ENCODE data around the gene CEP19. TPM values are rescaled to one million over a fixed set of nuclear protein-coding genes. Genes with fewer than 3 reads are reported as not detected.
"Not testable (repeated sequence)": the region's sequence is repeated elsewhere in the genome, so short reads cannot be mapped to it uniquely, and the experiment has no call there.

Gene CEP19
- total and polyA plus RNA-seq, 9 donors: 1.4 to 2.6 (median 2.1) TPM

GRCh38 chr3:196740481-196741248 lies 28.6 kb upstream of the CEP19 start:
- no peaks in the 10 kb centered on the region for H3K9me3 ChIP-seq (replicated peaks; ENCODE audit: control insufficient read depth, low read depth, low read length)
- 0% methylated on average over 14 of the region's 30 CpGs for WGBS (ENCODE audit: insufficient coverage)
- peak overlapping the region; percentile 74 for H3K4me3 ChIP-seq (ENCODE audit: low read length)
- H3K4me1 ChIP-seq (ENCODE audit: control insufficient read depth, insufficient read depth, low read length): peaks cover 4% of the 10 kb centered on the region
- H3K27ac ChIP-seq (ENCODE audit: low read length): peak overlapping the region; percentile 96
- H3K27me3 ChIP-seq (ENCODE audit: control insufficient read depth, insufficient read depth, low read length): no peaks in the 10 kb centered on the region
- no peaks in the 10 kb centered on the region for H3K36me3 ChIP-seq (ENCODE audit: control insufficient read depth, insufficient read depth, low read length)
- DNase-seq: peak; percentile 73

GRCh38 chr3:196739671-196740480 lies 27.8 kb upstream of the CEP19 start, which contains the start of gene PAK2:
PAK2 (plus strand) TSS chr3:196739857; CDS start chr3:196782647, 42,790 bp downstream.
- WGBS (ENCODE audit: insufficient coverage): under 1% methylated on average over 80 of the region's 86 CpGs
- peak within 1 kb of the TSS; percentile 96 for H3K27ac ChIP-seq (ENCODE audit: low read length)

GRCh38 chr3:196737655-196738054 lies 25.6 kb upstream of the CEP19 start:
- Histone ChIP-seq H3K27me3 (ENCODE audit: control insufficient read depth, insufficient read depth, low read length) (no peaks in the 10 kb centered on the region), H3K36me3 (ENCODE audit: control insufficient read depth, insufficient read depth, low read length) (no peaks in the 10 kb centered on the region), H3K27ac (ENCODE audit: low read length) (no peak overlapping the region), H3K9me3 (replicated peaks; ENCODE audit: control insufficient read depth, low read depth, low read length) (no peaks in the 10 kb centered on the region), H3K4me1 (ENCODE audit: control insufficient read depth, insufficient read depth, low read length) (peaks cover 4% of the 10 kb centered on the region), H3K4me3 (ENCODE audit: low read length) (no peak overlapping the region)
- DNase-seq: no peak
- WGBS (ENCODE audit: insufficient coverage): 100% methylated on average over 1 of the region's 6 CpGs

More at GRCh38 chr3:196739671-196740480, 27.8 kb upstream of the CEP19 start, which contains the start of gene PAK2:
- Histone ChIP-seq H3K4me3 (ENCODE audit: low read length) (peak within 1 kb of the TSS; percentile 74), H3K4me1 (ENCODE audit: control insufficient read depth, insufficient read depth, low read length) (peaks cover 4% of the 10 kb centered on the region), H3K9me3 (replicated peaks; ENCODE audit: control insufficient read depth, low read depth, low read length) (no peaks in the 10 kb centered on the region), H3K36me3 (ENCODE audit: control insufficient read depth, insufficient read depth, low read length) (no peaks in the 10 kb centered on the region), H3K27me3 (ENCODE audit: control insufficient read depth, insufficient read depth, low read length) (no peaks in the 10 kb centered on the region)
- peak; percentile 96 for DNase-seq

- no peaks in the 10 kb centered on the region for H3K9me3 ChIP-seq (replicated peaks; ENCODE audit: control insufficient read depth, low read depth, low read length)
- WGBS (ENCODE audit: insufficient coverage): no CpG with 5 or more reads among the region's 4 CpGs
- H3K27me3 ChIP-seq (ENCODE audit: control insufficient read depth, insufficient read depth, low read length): no peaks in the 10 kb centered on the region
- H3K36me3 ChIP-seq (ENCODE audit: control insufficient read depth, insufficient read depth, low read length): no peaks in the 10 kb centered on the region
- H3K4me1 ChIP-seq (ENCODE audit: control insufficient read depth, insufficient read depth, low read length): peaks cover 4% of the 10 kb centered on the region
- no peak overlapping the region for H3K27ac ChIP-seq (ENCODE audit: low read length)
- no peak overlapping the region for H3K4me3 ChIP-seq (ENCODE audit: low read length)
- DNase-seq: no peak
Measured at GRCh38 chr3:196736670-196737374, 24.8 kb upstream of the CEP19 start.

GRCh38 chr3:196735751-196736150 lies 23.7 kb upstream of the CEP19 start:
- Histone ChIP-seq H3K4me3 (ENCODE audit: low read length) (no peak overlapping the region), H3K4me1 (ENCODE audit: control insufficient read depth, insufficient read depth, low read length) (no peaks in the 10 kb centered on the region), H3K9me3 (replicated peaks; ENCODE audit: control insufficient read depth, low read depth, low read length) (no peaks in the 10 kb centered on the region), H3K27me3 (ENCODE audit: control insufficient read depth, insufficient read depth, low read length) (no peaks in the 10 kb centered on the region), H3K36me3 (ENCODE audit: control insufficient read depth, insufficient read depth, low read length) (no peaks in the 10 kb centered on the region), H3K27ac (ENCODE audit: low read length) (no peak overlapping the region)
- DNase-seq: no peak
- WGBS (ENCODE audit: insufficient coverage): no CpG with 5 or more reads among the region's 3 CpGs

- Histone ChIP-seq H3K27ac (ENCODE audit: low read length) (no peak overlapping the region), H3K4me3 (ENCODE audit: low read length) (no peak overlapping the region), H3K27me3 (ENCODE audit: control insufficient read depth, insufficient read depth, low read length) (no peaks in the 10 kb centered on the region), H3K4me1 (ENCODE audit: control insufficient read depth, insufficient read depth, low read length) (no peaks in the 10 kb centered on the region), H3K36me3 (ENCODE audit: control insufficient read depth, insufficient read depth, low read length) (peaks cover 11% of the 10 kb centered on the region), H3K9me3 (replicated peaks; ENCODE audit: control insufficient read depth, low read depth, low read length) (no peaks in the 10 kb centered on the region)
- DNase-seq: no peak
- no CpG with 5 or more reads among the region's 7 CpGs for WGBS (ENCODE audit: insufficient coverage)
Measured at GRCh38 chr3:196726788-196727675, 15.0 kb upstream of the CEP19 start.

GRCh38 chr3:196721097-196721496 lies 9.0 kb upstream of the CEP19 start:
- no peaks in the 10 kb centered on the region for H3K27me3 ChIP-seq (ENCODE audit: control insufficient read depth, insufficient read depth, low read length)
- no peak overlapping the region for H3K27ac ChIP-seq (ENCODE audit: low read length)
- H3K9me3 ChIP-seq (replicated peaks; ENCODE audit: control insufficient read depth, low read depth, low read length): peaks cover 2% of the 10 kb centered on the region
- H3K36me3 ChIP-seq (ENCODE audit: control insufficient read depth, insufficient read depth, low read length): peaks cover 15% of the 10 kb centered on the region
- H3K4me1 ChIP-seq (ENCODE audit: control insufficient read depth, insufficient read depth, low read length): no peaks in the 10 kb centered on the region
- DNase-seq: no peak
- no CpG with 5 or more reads among the region's 2 CpGs for WGBS (ENCODE audit: insufficient coverage)
- H3K4me3 ChIP-seq (ENCODE audit: low read length): no peak overlapping the region

- H3K4me3 ChIP-seq (ENCODE audit: low read length); DNase-seq; H3K4me1 ChIP-seq (ENCODE audit: control insufficient read depth, insufficient read depth, low read length); H3K27ac ChIP-seq (ENCODE audit: low read length); H3K27me3 ChIP-seq (ENCODE audit: control insufficient read depth, insufficient read depth, low read length); H3K9me3 ChIP-seq (replicated peaks; ENCODE audit: control insufficient read depth, low read depth, low read length): not testable (repeated sequence)
- WGBS (ENCODE audit: insufficient coverage): 100% methylated on average over 1 of the region's 3 CpGs
- peaks cover 13% of the 10 kb centered on the region for H3K36me3 ChIP-seq (ENCODE audit: control insufficient read depth, insufficient read depth, low read length)
Measured at GRCh38 chr3:196717162-196717561, 5.1 kb upstream of the CEP19 start.

Measured in muscle of leg (tissue), 11 donors.